Sigmoid colon (tissue), 4 donors: Measurements from ENCODE around the gene SDR39U1.

Experiments
- CTCF ChIP-seq, 4 experiments: fragments of 450-650 bp in 3 of 4; fragments of 200-600 bp in 1 of 4; IDR thresholded peaks; one replicate each; pipeline ENCODE4 v1.5.1; 2016 to 2019; ENCODE audit warnings: antibody characterized with exemption in 4 of 4, mild to moderate bottlenecking in 3 of 4, moderate library complexity in 2 of 4
- EP300 ChIP-seq, 4 donors: sonication (generic); formaldehyde crosslinking; IDR thresholded peaks; one replicate each; pipeline ENCODE4 v1.6.1; 2017; ENCODE audit warnings: antibody characterized with exemption in 4 of 4
- POLR2A ChIP-seq, 2 donors: fragments of 450-650 bp; IDR thresholded peaks; one replicate each; pipeline ENCODE4 v1.6.1; 2016; ENCODE audit warnings: antibody characterized with exemption in 2 of 2, mild to moderate bottlenecking in 2 of 2, moderate library complexity in 2 of 2
- POLR2AphosphoS5 ChIP-seq, 4 donors: sonication (generic); formaldehyde crosslinking; IDR thresholded peaks; one replicate each; pipeline ENCODE4 v1.6.1; 2017; ENCODE audit warnings: antibody characterized with exemption in 4 of 4

GRCh38 chr14:24422694-24423601 is 19.6 kb downstream of the SDR39U1 start:
- no peak for TF ChIP-seq EP300 (IDR thresholded peaks at IDR 0.05)
- no peak for TF ChIP-seq CTCF (IDR thresholded peaks at IDR 0.05)
- TF ChIP-seq POLR2A (IDR thresholded peaks at IDR 0.05): no peak
- TF ChIP-seq POLR2AphosphoS5 (IDR thresholded peaks at IDR 0.05): no peak
